Neural cell (in vitro differentiated cells): Measurements from ENCODE around the gene VWA8. TPM values are rescaled to one million over a fixed set of nuclear protein-coding genes. Genes with fewer than 3 reads are reported as not detected.

Experiments used
- H2AFZ ChIP-seq: fragments of 200-600, 300-800 bp; sonication (generic), shearing (Covaris generic); 2 replicates; pipeline ENCODE4 v1.6.0; 2014; ENCODE audit warnings: low read depth, mild to moderate bottlenecking, antibody characterized with exemption, low read length, moderate library complexity
- H3F3A ChIP-seq: fragments of 200-600 bp; shearing (Covaris generic); 2 replicates; pipeline ENCODE4 v1.6.1; 2016; ENCODE audit warnings: mild to moderate bottlenecking, moderate library complexity, mixed read lengths, antibody characterized with exemption, low read length; ENCODE audit not compliant: insufficient read depth, poor library complexity, severe bottlenecking
- H3K27ac ChIP-seq: fragments of 200-600, 300-800 bp; sonication (generic), shearing (Covaris generic); 2 replicates; pipeline ENCODE4 v1.5.1; 2014; ENCODE audit warnings: mild to moderate bottlenecking, low read length, moderate library complexity
- H3K27me3 ChIP-seq: fragments of 300-800, 200-600 bp; sonication (generic), shearing (Covaris generic); 2 replicates; pipeline ENCODE4 v1.6.0; 2014; ENCODE audit warnings: mild to moderate bottlenecking, low read depth, low read length, moderate library complexity; ENCODE audit not compliant: insufficient read depth
- H3K36me3 ChIP-seq: fragments of 300-800, 200-600 bp; sonication (generic), shearing (Covaris generic); 2 replicates; pipeline ENCODE4 v1.5.1; 2014; ENCODE audit warnings: mild to moderate bottlenecking, antibody characterized with exemption, low read length, moderate library complexity; ENCODE audit not compliant: insufficient read depth
- H3K4me2 ChIP-seq: fragments of 300-800, 200-600 bp; sonication (generic), shearing (Covaris generic); 2 replicates; pipeline ENCODE4 v1.6.0; 2014; ENCODE audit warnings: mild to moderate bottlenecking, low read length
- H3K4me3 ChIP-seq: fragments of 300-800, 200-600 bp; sonication (generic), shearing (Covaris generic); 2 replicates; pipeline ENCODE4 v1.5.1; 2014; ENCODE audit warnings: mild to moderate bottlenecking, low read length, moderate library complexity
- H3K79me2 ChIP-seq: fragments of 200-600 bp; shearing (Covaris generic); replicated peaks from 2 replicates; pipeline ENCODE4 v1.6.0; 2014; ENCODE audit warnings: mild to moderate bottlenecking, low read length, moderate library complexity; ENCODE audit not compliant: insufficient read depth
- H3K9ac ChIP-seq: fragments of 300-800, 200-600 bp; sonication (generic), shearing (Covaris generic); 2 replicates; pipeline ENCODE4 v1.6.1; 2016; ENCODE audit warnings: mild to moderate bottlenecking, low read length, mixed read lengths
- H3K9me2 ChIP-seq: fragments of 200-600 bp; shearing (Covaris generic); 2 replicates; pipeline ENCODE4 v1.6.1; 2016; ENCODE audit warnings: mild to moderate bottlenecking, low read length, mixed read lengths; ENCODE audit not compliant: insufficient read depth
- H3K9me3 ChIP-seq: fragments of 200-600, 300-800 bp; sonication (generic), shearing (Covaris generic); 2 replicates; pipeline ENCODE4 v1.6.1; 2016; ENCODE audit warnings: mild to moderate bottlenecking, mixed run types, low read length, moderate library complexity, mixed read lengths
- H4K20me1 ChIP-seq: fragments of 200-600 bp; shearing (Covaris generic); 2 replicates; pipeline ENCODE4 v1.6.1; 2016; ENCODE audit warnings: mild to moderate bottlenecking, mixed run types; ENCODE audit not compliant: insufficient read depth
- EP300 ChIP-seq: fragments of 450-650 bp; conservative IDR thresholded peaks from 2 replicates; pipeline ENCODE4 v1.6.1; 2014; ENCODE audit warnings: antibody characterized with exemption, mild to moderate bottlenecking, moderate library complexity; ENCODE audit not compliant: poor library complexity, severe bottlenecking
- EZH2 ChIP-seq: fragments of 200-600, 300-800 bp; shearing (Covaris generic), sonication (generic); IDR thresholded peaks from 2 replicates; pipeline ENCODE4 v1.6.1; 2014; ENCODE audit warnings: antibody characterized with exemption, low read length, borderline replicate concordance, mild to moderate bottlenecking; ENCODE audit not compliant: insufficient read depth, poor library complexity, severe bottlenecking
- MXI1 ChIP-seq: fragments of 450-650 bp; conservative IDR thresholded peaks from 2 replicates; pipeline ENCODE4 v1.6.1; 2014; ENCODE audit warnings: antibody characterized with exemption, mild to moderate bottlenecking; ENCODE audit not compliant: poor library complexity, severe bottlenecking
- POLR2AphosphoS5 ChIP-seq: IDR thresholded peaks from 2 replicates; pipeline ENCODE4 v1.6.1; 2012
- RAD21 ChIP-seq: fragments of 450-650 bp; conservative IDR thresholded peaks from 2 replicates; pipeline ENCODE4 v1.6.1; 2014; ENCODE audit warnings: antibody characterized with exemption, mild to moderate bottlenecking, moderate library complexity
- SMC3 ChIP-seq: fragments of 450-650 bp; conservative IDR thresholded peaks from 2 replicates; pipeline ENCODE4 v1.6.1; 2014; ENCODE audit warnings: antibody characterized with exemption, mild to moderate bottlenecking, moderate library complexity; ENCODE audit not compliant: poor library complexity
- TAF1 ChIP-seq: IDR thresholded peaks from 2 replicates; pipeline ENCODE4 v1.6.1; 2012; ENCODE audit warnings: low read depth
- polyA plus RNA-seq: library from polyadenylated mRNA; depleted of rRNA; stranded (reverse); fragments of >200 nt; gene quantifications from 2 replicates; pipeline ENCODE4 v1.2.3, GENCODE V29; 2014
- TF ChIP-seq, protein P1 (sequence below): fragments of 450-650 bp; IDR thresholded peaks from 2 replicates; pipeline ENCODE4 v1.5.1; 2014; ENCODE audit warnings: antibody characterized with exemption, mild to moderate bottlenecking, moderate library complexity; ENCODE audit not compliant: poor library complexity, severe bottlenecking
- TF ChIP-seq, protein P2 (sequence below): IDR thresholded peaks from 2 replicates; pipeline ENCODE4 v1.6.1; 2012; ENCODE audit warnings: borderline replicate concordance

The VWA8 gene
- polyA plus RNA-seq, 1 donor from 2014 or later = 3.6 TPM

DNA sequence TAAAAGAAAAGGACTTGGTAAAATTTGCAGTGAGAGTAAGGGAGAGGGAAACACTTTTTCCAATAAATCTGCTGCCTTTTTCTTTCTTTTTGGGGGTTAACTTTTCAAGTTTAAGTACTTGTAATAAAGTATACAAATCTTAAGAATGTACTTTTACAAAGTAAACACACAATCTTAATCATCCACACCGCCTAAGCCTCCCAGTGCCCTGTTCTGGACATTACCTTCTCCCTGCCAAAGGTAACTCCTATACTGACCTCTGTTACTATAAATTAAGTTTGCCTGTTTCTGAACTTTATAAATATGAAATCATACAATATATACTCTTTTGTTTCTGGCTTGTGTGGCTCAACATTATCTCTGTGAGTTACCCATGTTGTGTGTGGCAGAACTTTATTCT lies 365.6 kb downstream of the VWA8 start:
- H3K27ac ChIP-seq = no peak overlapping the region
- H3K4me3 ChIP-seq = no peak overlapping the region
- TF ChIP-seq RAD21 = no peak
- no peak overlapping the region for H3K4me2 ChIP-seq
- no peak overlapping the region for H2AFZ ChIP-seq
- H3K79me2 ChIP-seq = no peaks in the 10 kb centered on the region
- H3K9ac ChIP-seq = no peak overlapping the region
- no peaks in the 10 kb centered on the region for H4K20me1 ChIP-seq
- H3K9me2 ChIP-seq = no peaks in the 10 kb centered on the region
- no peaks in the 10 kb centered on the region for H3F3A ChIP-seq
- no peaks in the 10 kb centered on the region for H3K27me3 ChIP-seq
- H3K9me3 ChIP-seq = no peaks in the 10 kb centered on the region
- peaks cover 4% of the 10 kb centered on the region for H3K36me3 ChIP-seq

DNA sequence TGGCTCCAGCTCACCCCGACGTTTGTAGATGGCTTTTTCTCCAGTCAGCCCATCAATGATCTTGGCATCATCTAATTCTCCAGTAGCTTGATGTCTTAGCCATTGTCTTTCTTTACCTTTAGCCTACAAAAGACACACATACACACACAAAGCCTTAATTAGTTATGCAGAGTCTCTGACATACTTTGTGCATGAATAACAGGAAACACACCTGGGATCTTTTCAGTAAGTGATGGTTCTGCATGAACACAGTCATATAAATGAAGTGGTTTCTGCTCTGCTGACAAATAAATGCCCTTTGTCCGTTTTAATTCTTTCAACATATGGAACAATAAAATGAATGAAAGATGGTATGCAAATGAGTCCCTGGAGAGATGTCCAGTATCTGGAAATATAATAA lies 370.3 kb downstream of the VWA8 start:
- no peak overlapping the region for H3K27ac ChIP-seq
- peaks cover 4% of the 10 kb centered on the region for H3K36me3 ChIP-seq
- H3K4me2 ChIP-seq = no peak overlapping the region
- no peaks in the 10 kb centered on the region for H4K20me1 ChIP-seq
- no peak overlapping the region for H3K4me3 ChIP-seq
- H3K9me3 ChIP-seq = no peaks in the 10 kb centered on the region
- no peak overlapping the region for H2AFZ ChIP-seq
- TF ChIP-seq POLR2AphosphoS5 = no peak
- no peak for TF ChIP-seq TAF1
- TF ChIP-seq EP300 = no peak
- no peak for TF ChIP-seq RAD21
- TF ChIP-seq, protein P1, sequence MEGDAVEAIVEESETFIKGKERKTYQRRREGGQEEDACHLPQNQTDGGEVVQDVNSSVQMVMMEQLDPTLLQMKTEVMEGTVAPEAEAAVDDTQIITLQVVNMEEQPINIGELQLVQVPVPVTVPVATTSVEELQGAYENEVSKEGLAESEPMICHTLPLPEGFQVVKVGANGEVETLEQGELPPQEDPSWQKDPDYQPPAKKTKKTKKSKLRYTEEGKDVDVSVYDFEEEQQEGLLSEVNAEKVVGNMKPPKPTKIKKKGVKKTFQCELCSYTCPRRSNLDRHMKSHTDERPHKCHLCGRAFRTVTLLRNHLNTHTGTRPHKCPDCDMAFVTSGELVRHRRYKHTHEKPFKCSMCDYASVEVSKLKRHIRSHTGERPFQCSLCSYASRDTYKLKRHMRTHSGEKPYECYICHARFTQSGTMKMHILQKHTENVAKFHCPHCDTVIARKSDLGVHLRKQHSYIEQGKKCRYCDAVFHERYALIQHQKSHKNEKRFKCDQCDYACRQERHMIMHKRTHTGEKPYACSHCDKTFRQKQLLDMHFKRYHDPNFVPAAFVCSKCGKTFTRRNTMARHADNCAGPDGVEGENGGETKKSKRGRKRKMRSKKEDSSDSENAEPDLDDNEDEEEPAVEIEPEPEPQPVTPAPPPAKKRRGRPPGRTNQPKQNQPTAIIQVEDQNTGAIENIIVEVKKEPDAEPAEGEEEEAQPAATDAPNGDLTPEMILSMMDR = no peak
- TF ChIP-seq SMC3 = no peak
- no peak for TF ChIP-seq EZH2
- TF ChIP-seq, protein P2, sequence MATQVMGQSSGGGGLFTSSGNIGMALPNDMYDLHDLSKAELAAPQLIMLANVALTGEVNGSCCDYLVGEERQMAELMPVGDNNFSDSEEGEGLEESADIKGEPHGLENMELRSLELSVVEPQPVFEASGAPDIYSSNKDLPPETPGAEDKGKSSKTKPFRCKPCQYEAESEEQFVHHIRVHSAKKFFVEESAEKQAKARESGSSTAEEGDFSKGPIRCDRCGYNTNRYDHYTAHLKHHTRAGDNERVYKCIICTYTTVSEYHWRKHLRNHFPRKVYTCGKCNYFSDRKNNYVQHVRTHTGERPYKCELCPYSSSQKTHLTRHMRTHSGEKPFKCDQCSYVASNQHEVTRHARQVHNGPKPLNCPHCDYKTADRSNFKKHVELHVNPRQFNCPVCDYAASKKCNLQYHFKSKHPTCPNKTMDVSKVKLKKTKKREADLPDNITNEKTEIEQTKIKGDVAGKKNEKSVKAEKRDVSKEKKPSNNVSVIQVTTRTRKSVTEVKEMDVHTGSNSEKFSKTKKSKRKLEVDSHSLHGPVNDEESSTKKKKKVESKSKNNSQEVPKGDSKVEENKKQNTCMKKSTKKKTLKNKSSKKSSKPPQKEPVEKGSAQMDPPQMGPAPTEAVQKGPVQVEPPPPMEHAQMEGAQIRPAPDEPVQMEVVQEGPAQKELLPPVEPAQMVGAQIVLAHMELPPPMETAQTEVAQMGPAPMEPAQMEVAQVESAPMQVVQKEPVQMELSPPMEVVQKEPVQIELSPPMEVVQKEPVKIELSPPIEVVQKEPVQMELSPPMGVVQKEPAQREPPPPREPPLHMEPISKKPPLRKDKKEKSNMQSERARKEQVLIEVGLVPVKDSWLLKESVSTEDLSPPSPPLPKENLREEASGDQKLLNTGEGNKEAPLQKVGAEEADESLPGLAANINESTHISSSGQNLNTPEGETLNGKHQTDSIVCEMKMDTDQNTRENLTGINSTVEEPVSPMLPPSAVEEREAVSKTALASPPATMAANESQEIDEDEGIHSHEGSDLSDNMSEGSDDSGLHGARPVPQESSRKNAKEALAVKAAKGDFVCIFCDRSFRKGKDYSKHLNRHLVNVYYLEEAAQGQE = no peak
- no peak for TF ChIP-seq MXI1
- no peaks in the 10 kb centered on the region for H3K9me2 ChIP-seq
- H3K79me2 ChIP-seq = no peaks in the 10 kb centered on the region
- no peak overlapping the region for H3K9ac ChIP-seq
- H3K27me3 ChIP-seq = no peaks in the 10 kb centered on the region
- no peaks in the 10 kb centered on the region for H3F3A ChIP-seq

DNA sequence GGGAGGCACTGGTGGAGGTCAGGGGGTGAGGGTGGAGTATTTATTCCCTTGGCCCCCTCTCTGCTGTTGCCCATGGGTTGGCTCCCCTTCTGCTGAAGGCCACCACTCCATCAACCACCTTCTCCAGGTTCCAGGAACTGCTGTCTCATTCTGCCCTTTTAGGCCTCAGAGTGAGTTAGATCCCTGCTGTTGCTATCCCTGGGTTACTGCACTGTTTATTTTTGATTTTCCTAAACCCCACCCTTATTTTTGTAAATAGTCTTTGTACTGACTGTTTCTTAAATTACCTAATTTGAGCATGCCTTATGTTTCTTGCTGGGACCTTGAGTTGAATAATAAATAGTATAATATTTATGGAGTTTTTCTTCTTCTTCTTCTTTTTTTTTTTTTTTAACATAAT lies 370.8 kb downstream of the VWA8 start:
- H3K9me3 ChIP-seq = no peaks in the 10 kb centered on the region
- no peaks in the 10 kb centered on the region for H3K9me2 ChIP-seq
- peaks cover 4% of the 10 kb centered on the region for H3K36me3 ChIP-seq
- H3K79me2 ChIP-seq = no peaks in the 10 kb centered on the region
- no peak overlapping the region for H3K4me2 ChIP-seq
- no peaks in the 10 kb centered on the region for H3K27me3 ChIP-seq
- H3K4me3 ChIP-seq = no peak overlapping the region
- no peak overlapping the region for H3K27ac ChIP-seq
- TF ChIP-seq, protein P2 = no peak
- TF ChIP-seq TAF1 = no peak
- TF ChIP-seq, protein P1 = no peak
- TF ChIP-seq SMC3 = no peak
- no peak for TF ChIP-seq MXI1
- TF ChIP-seq RAD21 = no peak
- TF ChIP-seq EP300 = no peak
- no peak for TF ChIP-seq EZH2
- no peaks in the 10 kb centered on the region for H3F3A ChIP-seq
- H4K20me1 ChIP-seq = no peaks in the 10 kb centered on the region
- H3K9ac ChIP-seq = no peak overlapping the region
- no peak overlapping the region for H2AFZ ChIP-seq
